Activated CD4-positive, alpha-beta T cell treated with anti-CD3 and anti-CD28 coated beads for 24 hours (primary cell): Measurements from ENCODE around the gene PPARD.
"Not testable (repeated sequence)": the region's sequence is repeated elsewhere in the genome, so short reads cannot be mapped to it uniquely, and the experiment has no call there.

ENCODE experiments used
- DNase-seq, 2 donors: peaks; one replicate each; pipeline ENCODE4 v3.0.0-alpha.2; 2020; ENCODE audit warnings: low read depth in 2 of 2

The PPARD gene

DNA sequence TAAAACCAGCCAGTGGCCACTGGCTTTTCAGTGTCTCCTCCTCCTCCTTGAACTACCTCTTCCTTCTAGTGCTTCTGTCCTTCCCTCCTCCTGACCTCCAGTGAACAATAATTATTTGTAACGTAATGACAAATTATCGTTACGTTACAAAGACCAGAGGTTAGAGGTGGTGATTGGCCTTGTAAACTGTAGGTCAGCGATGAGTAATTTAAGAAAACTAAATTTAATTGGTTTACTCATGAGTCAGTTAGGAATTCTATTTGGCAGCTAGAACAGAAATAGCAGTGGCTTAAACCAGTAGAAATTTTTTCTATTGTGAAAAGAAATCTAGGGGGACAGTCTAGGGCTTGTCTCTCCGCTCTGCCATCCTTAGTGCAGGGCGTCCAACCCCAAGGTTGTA is 38.8 kb downstream of the PPARD start:
- DNase-seq = no peak

DNA sequence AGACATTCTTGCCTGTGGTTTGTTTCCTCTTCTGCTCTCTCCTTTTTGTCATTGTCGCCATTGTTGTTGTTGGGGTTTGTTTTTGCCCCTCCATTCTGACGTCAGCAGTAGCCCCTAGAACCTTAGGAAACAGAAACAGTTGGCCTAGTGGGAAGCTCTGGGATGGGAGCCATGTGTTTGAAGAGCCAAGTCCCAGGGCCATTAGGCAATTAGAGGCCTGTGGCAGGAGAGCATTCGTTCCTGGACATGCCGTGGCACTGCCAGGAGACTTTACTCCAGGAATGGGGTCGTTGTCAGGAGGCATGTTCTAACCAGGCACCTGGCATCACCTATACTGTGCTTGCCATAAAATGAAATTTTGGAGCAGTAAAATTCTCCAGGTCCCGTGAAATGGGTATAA is 39.7 kb downstream of the PPARD start:
- DNase-seq = no peak

DNA sequence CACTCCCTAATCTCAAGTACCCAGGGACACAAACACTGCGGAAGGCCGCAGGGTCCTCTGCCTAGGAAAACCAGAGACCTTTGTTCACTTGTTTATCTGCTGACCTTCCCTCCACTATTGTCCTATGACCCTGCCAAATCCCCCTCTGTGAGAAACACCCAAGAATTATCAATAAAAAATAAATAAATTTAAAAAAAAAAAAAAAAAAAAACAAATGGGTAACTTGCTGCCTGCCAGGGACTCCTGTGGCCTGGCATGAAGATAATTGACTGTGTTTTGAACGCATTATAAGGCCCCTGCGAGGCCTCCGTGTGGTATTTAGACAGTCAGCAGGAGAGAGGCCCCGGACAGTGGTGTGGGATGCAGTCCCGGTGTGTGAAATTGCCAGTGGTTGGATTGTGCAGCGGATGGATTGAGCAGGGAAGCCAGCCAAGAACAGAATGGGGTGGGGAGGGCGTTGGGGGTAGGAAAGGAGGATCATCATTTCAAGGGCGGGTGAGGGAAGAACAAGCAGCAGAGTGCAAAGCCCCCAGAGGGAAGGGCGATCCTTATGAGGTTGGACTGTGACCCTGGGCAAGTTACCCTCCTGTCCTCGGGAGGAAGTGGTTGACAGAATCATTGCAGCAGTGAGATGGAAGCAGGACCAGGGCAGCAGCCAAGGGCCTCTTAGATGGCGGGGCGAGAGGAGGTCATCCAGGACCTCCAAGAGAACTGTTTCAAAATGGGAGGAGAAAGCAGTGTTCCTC is 43.3 kb downstream of the PPARD start:
- DNase-seq = no peak

DNA sequence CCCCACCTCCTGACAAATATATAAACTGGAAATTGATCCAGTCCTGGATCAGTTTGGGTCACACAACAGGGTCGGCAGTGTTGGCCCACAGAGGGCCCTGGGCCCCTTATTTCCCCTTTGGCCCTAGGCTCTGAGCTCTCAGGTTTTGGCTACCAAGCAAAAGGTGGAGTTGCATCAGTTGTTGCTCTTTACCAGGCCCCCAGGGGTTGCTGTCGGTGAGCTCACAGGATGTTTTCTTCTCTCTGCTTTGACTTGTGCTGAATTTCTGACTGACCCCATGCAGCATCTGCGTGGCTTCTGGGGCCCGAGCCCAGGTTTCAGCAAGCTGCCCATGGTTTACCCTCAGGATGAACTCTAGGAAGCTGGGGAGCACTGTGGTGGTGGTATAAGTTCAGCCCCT is 44.6 kb downstream of the PPARD start:
- DNase-seq = no peak

DNA sequence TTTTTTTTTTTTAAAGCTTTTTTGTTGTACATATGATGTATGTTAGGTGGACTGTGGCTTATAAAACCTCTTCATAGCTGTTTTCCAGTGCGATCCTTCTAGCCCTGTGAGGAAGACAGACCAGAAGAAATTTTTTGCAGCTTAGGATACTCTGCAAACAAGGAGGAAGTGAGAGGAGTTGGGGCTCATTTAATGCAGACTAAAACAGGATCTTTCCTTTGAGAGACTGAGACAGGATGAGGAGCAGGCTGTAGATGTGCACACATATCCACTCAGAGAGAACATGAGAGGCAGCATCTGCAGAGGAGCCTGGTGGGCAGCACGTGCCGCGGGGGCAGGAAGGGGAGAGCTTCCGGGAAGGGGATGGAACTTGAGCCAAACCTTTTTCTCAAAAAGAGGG is 45.7 kb downstream of the PPARD start:
- DNase-seq = no peak

DNA sequence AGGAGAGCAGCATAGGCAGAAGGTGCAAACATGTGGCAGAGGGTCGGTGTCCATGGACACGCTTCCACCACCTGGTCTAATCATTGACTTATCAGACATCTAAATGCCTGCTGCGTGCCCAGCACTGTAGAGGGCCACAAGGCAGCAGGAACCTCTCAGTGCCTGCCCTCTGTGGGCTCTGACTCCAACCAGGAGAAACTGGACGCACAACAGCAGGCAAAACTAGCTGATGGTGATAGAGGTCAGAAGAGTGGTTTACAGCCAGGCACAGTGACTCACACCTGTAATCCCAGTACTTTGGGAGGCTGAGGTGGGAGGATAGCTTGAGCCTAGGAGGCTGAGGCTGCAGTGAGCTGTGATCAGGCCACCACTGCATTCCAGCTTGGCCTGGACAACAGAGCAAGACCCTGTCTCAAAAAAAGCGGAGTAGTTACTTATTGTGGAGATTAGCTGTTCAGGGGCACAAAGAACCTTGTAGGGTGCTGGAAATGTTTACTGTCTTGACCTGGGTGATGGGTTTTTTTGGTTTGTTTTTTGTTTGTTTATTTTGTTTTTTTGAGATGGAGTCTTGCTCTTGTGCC is 46.5 kb downstream of the PPARD start:
- no peak for DNase-seq

DNA sequence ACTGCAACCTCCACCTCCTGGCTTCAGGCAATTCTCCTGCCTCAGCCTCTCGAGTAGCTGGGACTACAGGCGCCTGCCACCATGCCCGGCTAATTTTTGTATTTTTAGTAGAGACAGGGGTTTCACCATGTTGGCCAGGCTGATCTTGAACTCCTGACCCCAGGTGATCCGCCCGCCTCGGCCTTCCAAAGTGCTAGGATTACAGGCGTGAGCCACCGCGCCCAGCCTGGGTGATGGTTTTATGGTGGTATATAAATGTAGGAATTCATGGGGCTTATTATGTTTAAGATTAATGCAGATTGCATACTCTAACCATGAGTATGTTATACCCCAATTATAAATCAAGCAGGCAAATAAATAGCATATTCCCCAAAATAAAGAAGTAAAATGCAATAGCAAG is 47.0 kb downstream of the PPARD start:
- DNase-seq = not testable (repeated sequence)

DNA sequence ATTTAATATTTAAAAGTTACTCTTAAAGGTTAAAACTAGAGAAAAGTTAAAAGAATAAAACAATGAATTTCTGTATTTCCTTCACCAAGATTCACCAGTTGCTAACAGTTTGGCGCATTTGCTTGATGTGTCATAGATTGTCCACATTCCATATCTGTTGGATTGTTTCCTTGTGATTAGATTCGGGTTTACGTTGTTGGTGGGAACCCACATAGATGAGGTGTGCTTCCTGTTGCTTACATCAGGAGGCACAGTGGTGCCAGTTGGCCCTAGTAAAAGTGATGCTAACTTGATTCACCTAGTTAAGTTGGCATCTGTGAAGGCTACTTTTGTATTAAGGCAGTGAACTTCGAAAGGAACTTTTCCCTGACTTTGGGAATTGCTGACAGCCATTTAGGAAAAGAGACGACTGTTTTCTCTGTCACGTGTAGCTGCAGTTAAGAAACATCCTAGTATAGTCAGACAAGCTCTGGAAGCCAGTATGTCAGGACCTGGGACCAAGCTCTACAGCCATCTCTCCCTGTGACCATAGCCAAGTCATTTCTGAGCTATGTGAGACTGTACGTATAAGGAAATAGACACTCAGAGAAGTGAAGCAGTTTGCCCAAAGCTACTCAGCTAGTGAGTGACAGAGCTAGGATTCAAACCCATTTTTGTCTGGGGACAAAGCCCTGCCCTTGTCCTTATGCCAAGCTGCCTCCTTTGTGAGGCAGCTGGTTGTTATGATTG is 49.0 kb downstream of the PPARD start:
- DNase-seq = no peak

DNA sequence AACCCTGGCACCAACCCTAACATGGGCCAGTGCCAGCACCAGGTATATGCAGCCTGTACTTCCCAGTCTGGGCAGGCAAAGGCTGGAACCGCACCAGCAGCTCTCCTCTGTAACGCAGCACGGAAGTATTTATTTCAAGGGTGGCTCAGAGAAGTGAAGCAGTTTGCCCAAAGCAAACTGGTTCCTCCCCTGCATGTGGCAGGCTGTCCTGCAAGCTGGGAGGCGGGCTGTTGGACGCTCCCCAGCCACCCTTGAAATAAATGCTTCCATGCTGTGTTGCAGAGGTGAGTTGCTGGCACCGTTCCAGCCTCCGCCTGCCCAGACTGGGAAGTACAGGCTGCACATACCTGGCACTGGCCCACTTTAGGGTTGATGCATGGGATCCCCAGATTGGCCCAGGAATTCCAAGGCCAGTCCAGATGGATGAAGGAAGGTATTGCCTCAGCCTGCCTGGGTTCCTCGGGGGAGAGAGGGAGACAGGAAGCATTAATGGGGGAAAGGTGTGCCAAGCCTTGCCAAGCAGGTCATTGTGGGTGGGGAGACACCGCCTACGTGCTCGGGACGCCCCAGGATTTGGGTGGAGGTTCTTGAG is 49.8 kb downstream of the PPARD start:
- no peak for DNase-seq

DNA sequence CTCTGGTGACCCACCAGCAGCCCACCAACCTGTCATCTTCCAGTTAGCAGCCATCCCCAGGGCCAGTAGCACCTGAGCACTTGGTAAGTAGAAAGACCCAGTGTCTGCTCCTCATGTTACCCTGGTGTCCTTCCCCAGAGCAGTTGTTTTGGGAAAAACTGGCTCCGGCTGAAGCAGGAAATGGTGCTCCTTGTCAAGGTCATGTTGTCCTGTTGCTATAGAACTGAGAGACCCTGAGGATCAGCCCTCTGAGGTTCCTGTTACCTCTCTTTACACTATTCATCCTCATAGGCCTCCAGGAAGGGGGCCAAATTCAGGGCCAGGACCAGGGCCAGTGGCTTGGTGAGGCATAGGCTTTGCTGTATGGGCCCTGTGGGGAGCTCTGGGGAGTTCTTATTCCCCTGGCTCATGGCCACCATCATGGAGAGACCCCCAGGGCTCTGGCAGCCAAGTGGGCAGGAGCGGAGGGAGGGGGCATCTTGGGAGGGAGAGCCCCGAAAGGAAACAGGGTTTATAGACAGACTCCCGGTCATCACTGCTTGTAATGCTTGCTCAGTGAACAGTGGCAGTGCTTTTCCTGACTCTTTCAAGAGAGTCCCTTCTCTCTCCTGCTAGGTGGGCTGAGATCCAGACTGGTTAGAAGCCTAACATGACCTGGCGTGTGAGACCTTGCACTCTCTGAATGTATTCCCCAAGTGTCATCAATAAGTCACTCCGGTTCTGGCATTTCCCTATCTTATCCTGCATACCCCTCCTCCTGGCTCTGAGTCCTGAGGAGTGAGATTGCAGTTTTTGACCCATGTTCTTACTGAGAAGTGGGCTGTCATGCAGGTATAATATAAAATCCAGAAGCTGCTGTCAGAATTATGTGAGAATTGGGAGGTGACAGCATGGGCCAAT is 50.7 kb downstream of the PPARD start:
- DNase-seq = no peak

DNA sequence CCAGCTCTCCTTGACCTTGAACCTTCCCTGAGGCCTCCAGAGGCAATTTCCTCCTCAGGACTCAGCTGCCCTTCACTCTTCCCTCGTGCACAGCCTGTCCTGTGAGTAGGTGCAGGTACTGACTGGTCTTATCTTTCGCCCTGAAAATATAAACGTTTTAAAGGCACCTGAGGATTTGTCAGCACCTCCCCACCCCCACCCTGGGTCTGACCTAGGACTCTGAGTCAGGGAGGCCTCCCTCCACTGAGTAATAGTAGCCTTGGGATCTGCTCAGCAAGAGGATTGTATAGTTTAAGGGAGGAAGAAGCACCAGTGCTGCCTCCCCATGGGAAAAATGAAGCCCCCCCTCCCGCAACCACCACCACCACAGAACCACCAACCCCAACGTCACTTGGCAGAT is 54.6 kb downstream of the PPARD start:
- no peak for DNase-seq

DNA sequence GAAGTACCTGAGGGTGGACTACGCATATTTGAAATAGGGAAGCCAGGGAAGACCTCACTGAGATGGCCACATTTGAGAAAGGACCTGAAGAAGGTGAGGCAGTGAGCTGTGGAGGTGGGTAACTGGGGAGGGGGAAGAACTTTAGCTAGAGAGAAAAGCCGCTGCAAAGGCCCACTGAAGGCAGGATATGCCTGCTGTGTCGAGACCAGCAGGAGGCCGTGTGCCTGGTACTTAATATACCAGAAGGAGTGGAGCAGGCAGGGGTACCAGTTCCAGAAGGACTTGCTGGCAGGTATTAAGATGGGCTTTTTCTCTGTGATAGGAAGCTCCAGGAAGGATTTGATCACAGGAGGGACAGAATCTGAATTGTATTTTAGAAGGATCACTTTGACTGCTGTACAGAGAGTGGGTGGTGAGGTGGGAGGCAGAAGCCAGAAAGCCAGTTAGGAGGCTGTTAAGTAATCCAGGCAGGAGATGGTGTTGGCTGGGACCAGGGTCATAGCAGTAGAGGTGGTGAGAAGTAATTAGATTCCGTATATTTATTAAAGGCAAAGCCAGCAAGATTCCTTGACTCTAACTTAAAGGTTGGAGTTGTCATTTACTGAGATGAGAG is 55.6 kb downstream of the PPARD start:
- no peak for DNase-seq

DNA sequence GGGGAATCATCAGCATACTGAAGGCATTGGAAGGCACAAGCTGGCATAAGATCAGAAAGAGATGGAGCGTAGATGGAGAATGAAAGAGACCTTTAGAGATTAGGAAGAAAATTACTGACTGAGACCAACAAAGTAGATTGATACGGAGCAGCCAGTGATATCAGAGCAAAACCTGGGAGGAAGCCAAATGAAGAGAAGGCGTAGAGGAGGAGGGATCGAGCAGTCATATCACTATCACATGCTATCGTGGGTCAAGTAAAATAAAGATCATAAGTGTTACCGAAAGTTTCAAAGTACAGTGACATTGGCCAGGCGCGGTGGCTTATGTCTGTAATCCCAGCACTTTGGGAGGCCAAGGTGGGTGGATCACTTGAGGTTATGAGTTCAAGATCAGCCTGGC is 56.2 kb downstream of the PPARD start:
- DNase-seq = no peak

DNA sequence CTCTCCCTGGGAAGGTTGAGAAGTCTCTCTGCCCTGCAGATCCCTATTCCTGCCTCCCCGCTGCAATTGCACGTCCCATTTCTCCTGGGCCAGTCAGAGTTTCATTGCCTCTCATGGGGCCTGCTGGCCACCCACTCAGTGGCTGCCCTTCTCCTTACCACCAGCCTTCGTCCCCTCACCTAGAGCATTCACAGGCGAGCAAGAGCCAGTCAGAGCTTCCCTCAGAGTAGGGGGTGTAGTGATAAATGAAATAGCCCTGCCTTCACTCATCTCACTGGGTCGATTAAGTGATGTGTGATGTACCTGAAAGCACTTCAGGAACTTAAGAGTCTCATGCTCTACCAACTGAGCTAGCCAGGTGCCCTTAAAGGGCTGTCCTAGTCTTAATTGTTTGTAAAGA is 57.8 kb downstream of the PPARD start:
- no peak for DNase-seq

DNA sequence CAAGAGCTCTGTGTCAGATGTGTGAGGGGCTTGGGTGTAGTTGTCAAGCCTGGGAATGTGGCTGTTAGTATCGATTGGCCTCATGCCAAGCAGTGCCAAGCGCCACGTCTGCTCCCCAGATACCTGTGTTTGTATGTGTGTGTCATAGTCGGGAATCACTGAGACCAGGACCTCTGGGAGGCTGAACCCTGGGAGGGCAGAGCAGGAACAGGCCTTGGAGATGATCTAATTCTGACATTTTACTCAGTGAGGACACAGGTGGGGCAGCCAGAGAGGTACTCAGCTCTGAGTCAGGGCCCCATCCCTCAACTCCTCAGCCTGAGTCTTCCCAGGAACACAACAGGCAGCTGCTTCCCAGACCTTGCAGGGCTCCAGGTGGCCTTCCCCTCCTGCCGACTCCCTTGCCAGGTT is 58.5 kb downstream of the PPARD start:
- DNase-seq = no peak

DNA sequence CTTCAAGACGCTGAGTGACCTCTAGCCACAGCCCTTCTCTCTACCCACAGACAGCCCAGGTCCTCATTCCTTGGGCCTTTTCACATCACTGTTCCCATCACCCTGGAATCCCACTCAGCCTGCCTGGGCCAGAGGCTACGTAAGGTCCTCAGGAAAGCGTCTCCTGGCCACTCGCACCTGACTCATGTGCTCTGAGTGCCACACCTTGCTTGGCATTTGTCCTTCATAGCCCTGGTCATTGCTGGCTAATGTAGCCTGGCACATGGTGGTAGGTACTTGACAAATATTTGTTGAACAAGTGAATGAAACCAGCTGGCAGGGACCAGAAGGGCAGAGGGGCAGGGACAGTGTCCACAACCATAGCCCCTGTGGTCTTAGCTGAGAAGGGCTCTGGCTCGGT is 59.2 kb downstream of the PPARD start:
- DNase-seq = no peak

DNA sequence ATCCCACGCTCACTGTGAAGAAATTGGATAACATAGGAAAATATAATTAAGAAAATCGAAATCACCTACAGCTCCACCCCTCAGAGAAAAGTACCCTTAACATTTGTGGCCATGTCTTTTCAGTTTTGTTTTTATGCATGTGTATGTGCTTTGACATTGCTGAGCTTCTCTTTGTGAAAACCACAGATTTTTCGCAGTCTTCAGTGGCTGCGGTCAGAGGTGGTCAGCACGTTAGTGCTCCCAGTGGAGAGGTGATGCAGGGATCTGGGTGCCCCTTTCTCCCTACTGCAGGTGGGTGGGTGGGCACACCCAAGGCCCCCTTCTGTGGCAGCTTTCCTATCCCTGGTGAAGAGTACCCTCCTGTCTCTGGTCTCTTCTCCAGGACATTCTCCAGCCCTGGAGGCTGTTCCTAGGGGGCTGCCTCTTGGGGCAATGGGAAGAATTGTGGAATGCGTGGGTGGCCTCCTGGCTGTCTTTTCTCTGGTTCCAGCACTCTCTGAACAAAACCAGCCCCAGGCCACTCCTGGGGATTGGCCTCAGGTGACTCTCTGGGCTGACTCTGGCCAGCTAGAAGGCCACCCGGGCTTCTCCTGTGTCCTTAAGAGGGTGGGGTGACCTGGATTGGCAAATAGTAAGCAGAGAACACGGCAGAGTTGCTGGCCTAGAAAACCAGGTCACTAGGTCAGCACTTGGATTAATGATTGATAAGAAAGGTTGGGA is 59.9 kb downstream of the PPARD start:
- no peak for DNase-seq

DNA sequence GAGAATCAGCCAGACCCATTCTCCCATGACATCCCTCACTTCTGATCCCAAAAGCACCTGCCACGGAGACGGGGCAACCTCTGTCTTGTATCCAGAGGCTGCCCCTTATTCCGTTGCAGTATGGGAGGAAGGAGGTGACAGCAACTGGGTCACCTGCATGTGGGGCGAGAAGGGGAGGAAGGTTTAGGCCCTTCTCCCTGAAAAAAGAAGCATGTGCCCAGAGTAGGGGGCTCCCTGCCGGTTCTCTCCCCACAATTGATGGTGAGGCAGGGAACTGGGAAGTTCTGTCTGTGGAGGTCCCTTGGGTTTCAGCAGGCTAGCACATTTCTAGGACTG is 60.5 kb downstream of the PPARD start:
- DNase-seq = no peak

DNA sequence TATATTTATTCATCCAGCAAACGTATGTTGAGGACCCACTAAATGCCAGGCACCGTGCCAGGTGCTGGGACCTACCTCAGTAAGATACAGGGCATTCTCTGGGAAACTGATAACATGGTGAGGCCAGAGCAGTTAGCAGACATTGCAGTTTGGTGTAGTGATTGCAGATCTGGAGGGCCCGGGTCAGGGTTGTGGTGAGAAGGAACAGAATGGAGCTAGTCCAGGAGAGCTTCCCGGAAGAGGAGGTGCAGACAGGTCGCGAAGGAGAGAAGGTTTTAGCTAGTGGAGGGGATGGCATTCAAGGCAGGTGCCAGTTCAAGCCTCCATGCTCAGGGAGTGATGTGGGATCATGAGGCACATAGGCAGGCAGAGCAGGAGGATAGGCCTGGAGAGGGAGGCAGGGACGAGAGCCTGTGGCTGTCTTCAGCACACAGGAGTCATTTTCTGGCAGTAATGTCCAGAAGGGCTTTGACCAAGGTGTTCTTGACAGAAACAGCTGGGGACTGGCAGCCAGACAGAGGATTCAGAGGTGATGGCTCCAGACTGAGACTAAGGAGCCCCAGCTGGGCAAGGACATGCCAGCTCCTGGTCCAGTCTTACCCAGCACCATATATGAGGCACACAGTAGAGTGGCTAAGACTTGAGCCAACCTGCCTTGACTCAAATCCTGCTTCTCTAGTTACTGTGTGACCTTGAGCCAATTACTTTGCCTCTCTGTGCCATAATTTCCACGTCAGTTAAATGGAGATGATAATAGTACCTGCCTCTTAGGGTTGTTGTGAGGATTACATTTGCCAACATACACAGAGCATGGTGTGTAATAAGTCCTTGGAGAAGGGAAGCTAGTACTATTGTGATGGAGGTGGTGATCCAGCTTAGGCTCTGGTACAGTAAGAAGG is 61.4 kb downstream of the PPARD start:
- DNase-seq = no peak
